HUDEP-2 (cell line): ENCODE data around the gene TMEM156.
A peak's percentile ranks its signal among the peaks of the same experiment; 100 is the strongest.
"Not testable (repeated sequence)": the region's sequence is repeated elsewhere in the genome, so short reads cannot be mapped to it uniquely, and the experiment has no call there.

Experiments used
- DNase-seq, 76 experiments: peaks; one replicate each; lab custom pipeline; 2025; ENCODE audit not compliant: unreplicated experiment in 76 of 76; lab: John Stamatoyannopoulos, UW

Gene TMEM156

DNA sequence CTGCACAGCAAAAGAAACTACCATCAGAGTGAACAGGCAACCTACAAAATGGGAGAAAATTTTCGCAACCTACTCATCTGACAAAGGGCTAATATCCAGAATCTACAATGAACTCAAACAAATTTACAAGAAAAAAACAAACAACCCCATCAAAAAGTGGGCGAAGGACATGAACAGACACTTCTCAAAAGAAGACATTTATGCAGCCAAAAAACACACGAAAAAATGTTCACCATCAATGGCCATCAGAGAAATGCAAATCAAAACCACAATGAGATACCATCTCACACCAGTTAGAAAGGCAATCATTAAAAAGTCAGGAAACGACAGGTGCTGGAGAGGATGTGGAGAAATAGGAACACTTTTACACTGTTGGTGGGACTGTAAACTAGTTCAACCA, 30.2 kb downstream of the TMEM156 start:
- DNase-seq = not testable (repeated sequence)

- DNase-seq = no peak
These were observed 36.6 kb downstream of the TMEM156 start for GRCh38 chr4:38995660-38996005.

- DNase-seq = no peak
These were observed 38.1 kb downstream of the TMEM156 start for GRCh38 chr4:38994135-38994534.

GRCh38 chr4:38993683-38994082, 38.5 kb downstream of the TMEM156 start:
- DNase-seq = no peak

DNA sequence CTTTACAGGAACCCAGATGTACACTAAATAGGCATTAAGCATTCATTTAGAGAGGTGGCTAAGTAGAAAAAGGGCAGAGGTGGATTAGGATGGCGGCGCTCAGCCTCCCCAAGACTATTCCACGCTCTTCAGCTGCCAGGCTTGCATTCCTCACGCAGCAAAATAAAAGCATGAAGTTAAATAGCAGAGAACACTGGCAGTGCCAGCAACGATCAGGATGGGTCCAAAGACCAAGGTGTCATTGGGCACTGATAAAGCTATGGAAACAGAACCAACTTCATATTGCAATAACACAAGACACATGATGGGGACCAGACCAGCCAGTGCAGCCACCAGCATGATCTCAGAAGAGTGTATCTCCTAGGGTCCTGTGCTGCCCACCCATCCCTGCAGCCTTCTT, 42.0 kb downstream of the TMEM156 start:
- DNase-seq = no peak

GRCh38 chr4:38989487-38989886, 42.7 kb downstream of the TMEM156 start:
- no peak for DNase-seq

- not testable (repeated sequence) for DNase-seq
These were observed 43.9 kb downstream of the TMEM156 start for GRCh38 chr4:38988353-38988752.

DNA sequence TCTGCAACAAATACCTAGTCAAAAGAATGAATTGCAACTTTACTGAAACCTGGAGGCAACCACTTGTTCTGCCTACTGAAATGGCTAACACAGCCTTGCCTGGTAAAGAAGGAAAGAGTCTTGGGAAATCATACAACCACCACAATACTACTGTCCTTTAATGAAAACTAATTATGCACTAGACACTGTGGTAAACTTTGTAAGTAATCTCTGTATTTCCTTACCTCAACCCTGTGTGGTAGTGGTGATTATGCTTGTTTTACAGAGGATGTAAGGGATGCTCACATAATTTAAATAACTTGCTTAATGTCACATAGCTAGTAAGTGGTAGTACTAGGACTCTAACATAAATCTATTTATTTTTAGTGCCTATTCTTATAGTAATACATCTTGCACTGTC, 44.7 kb downstream of the TMEM156 start:
- DNase-seq = no peak

GRCh38 chr4:38985410-38986100, 46.7 kb downstream of the TMEM156 start:
- DNase-seq = no peak

GRCh38 chr4:38983787-38984598, 48.2 kb downstream of the TMEM156 start:
- DNase-seq = no peak

DNA sequence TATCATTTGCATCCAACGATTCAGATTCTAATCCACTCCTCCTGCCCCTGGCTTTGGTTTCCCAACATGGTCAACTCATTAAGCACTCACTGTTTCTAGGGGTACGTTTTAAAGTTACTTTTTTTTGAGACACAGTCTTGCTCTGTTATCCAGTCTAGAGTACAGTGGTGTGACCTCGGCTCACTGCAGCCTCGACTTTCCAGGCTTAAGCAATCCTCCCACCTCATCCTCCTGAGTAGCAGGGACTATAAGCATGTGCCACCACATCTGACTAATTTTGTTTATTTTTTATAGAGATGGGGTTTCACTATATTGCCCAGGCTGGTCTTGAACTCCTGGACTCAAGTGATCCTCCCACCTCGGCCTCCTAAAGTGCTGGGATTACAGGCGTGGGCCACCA, 48.9 kb downstream of the TMEM156 start:
- no peak for DNase-seq

GRCh38 chr4:38982361-38983095, 49.7 kb downstream of the TMEM156 start:
- no peak for DNase-seq

DNA sequence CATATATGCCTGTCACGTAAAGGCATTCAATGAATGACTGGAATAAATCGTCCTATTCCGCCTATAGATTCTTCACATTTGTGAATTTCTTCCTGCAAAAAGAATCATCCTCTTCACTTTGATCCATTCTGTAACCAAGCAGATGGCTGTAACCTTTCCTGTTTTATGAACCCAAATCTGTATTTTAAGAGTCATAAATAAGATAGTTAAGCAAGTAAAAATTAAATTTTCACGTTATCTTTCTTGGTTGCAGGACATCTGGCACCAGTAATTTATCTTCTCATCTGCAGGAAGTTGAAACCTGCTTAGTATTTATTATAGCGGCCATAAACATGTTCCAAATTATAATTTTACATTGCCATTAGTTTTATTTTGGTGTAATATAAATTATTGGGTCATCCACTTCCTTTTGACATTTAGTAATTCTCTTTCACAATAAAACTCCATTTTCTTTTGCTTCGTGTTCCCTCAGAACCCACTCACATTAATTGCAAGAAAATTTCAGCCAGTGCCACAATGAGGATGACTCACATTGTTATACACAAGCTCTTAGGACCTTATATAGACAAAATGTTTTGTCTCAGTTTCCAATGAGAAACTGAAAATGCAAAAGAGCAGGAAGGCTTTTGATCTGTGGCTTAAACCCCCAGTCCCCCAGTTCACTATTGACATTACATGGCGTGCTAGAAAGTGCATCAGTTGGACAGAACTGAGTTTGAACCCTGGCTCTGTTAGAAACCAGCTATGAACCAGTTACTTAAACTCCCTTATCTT, 51.1 kb downstream of the TMEM156 start:
- no peak for DNase-seq

- DNase-seq = no peak
These were observed 52.5 kb downstream of the TMEM156 start for GRCh38 chr4:38979511-38980230.

DNA sequence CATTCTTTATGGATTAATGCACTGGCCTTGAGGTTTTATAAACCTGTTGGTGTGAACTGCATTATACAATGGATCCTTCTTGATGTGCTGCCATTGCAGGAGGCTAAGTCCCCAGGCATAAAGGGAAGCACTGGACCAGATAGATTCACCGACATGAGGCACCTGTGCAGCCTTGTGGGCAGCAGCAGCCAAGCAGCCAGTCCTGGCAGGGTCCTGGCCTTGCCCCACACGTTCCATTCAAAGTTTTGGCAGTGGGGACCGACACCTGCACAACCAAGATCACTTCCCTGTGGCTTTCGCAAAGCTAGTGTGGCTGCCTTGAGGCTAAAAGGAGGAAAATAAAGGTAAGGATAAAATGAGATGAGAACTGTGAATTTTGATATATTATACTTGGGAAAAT, 53.1 kb downstream of the TMEM156 start:
- DNase-seq = no peak

- DNase-seq = peak in 1 of 76 experiments; percentile 0
These were observed 55.9 kb downstream of the TMEM156 start for GRCh38 chr4:38976308-38976707.

DNA sequence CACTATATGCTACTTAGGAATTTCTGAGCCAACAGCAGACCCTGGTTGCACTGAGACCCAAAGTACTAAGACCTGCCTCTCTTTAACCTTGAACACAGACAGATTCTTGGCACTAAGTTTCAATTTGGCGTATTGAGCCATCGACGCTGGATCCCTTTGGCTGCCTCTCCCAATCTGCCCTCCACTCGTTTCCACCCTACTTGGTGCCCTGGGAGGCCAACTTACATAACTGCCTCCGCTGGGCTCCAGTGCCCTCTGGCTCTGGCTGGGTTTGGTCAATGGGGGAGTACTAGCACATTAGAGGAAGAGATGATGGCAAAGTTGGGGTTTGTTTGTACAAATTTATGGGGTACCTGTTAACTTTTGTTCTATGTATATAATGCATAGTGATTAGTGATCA, 63.5 kb downstream of the TMEM156 start:
- no peak for DNase-seq

- no peak for DNase-seq
These were observed 64.7 kb downstream of the TMEM156 start for GRCh38 chr4:38967260-38968095.

DNA sequence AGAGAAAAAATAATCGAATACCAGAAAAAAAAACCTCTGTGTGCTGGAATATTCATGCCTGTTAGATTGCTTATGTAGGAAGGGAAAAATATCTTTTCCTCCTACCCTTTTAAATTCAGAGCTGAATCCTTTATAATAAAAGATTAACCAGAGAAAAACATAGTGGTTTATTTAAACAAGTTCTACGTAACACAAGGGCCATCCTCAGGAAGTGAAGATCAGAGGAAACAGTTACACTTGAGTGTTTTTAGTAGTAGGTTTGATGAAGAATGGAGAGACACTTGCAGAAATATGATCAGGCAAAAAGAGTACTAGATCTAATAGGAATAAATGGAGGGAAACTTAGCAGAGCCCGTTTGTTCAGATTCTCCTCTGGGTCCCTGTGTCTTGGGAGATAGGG, 66.3 kb downstream of the TMEM156 start:
- no peak for DNase-seq
